HG02763 (cell line): ENCODE data around the gene ZNF496.
"Not testable (repeated sequence)": the region's sequence is repeated elsewhere in the genome, so short reads cannot be mapped to it uniquely, and the experiment has no call there.

Source experiments
- ATAC-seq: cut with Tn5 transposase; IDR thresholded peaks from one replicate; pipeline ENCODE4 v1.9.1; 2021; ENCODE audit warnings: mild to moderate bottlenecking, moderate library complexity; ENCODE audit not compliant: unreplicated experiment

The ZNF496 gene

GRCh38 chr1:247360116-247360898, 28.6 kb upstream of the ZNF496 start:
- ATAC-seq, result no peak

GRCh38 chr1:247359559-247359958, 27.9 kb upstream of the ZNF496 start:
- no peak for ATAC-seq

- no peak for ATAC-seq
These were observed 27.3 kb upstream of the ZNF496 start for GRCh38 chr1:247358920-247359319.

GRCh38 chr1:247357781-247358211, 26.1 kb upstream of the ZNF496 start:
- ATAC-seq, result peak; percentile 86

- no peak for ATAC-seq
These were observed 25.5 kb upstream of the ZNF496 start for GRCh38 chr1:247357052-247357780.

- not testable (repeated sequence) for ATAC-seq
These were observed 23.5 kb upstream of the ZNF496 start for GRCh38 chr1:247355160-247355559.

- no peak for ATAC-seq
These were observed 20.5 kb upstream of the ZNF496 start for GRCh38 chr1:247352175-247352574.

GRCh38 chr1:247350587-247350986, 18.9 kb upstream of the ZNF496 start:
- ATAC-seq, result no peak

- no peak for ATAC-seq
These were observed 16.0 kb upstream of the ZNF496 start for GRCh38 chr1:247347477-247348222.

GRCh38 chr1:247345881-247346280, 14.2 kb upstream of the ZNF496 start:
- ATAC-seq, result no peak

- ATAC-seq, result no peak
These were observed 12.1 kb upstream of the ZNF496 start for GRCh38 chr1:247343801-247344200.

GRCh38 chr1:247338723-247339275, 7.1 kb upstream of the ZNF496 start:
- ATAC-seq, result no peak

GRCh38 chr1:247337961-247338360, 6.3 kb upstream of the ZNF496 start:
- ATAC-seq, result no peak

- no peak for ATAC-seq
These were observed 5.6 kb upstream of the ZNF496 start for GRCh38 chr1:247337250-247337746.

- ATAC-seq, result no peak
These were observed 4.7 kb upstream of the ZNF496 start for GRCh38 chr1:247336390-247336789.

GRCh38 chr1:247335882-247336281, 4.2 kb upstream of the ZNF496 start:
- ATAC-seq, result no peak

GRCh38 chr1:247334378-247335133, 2.9 kb upstream of the ZNF496 start:
- no peak for ATAC-seq

GRCh38 chr1:247332623-247333361, 1.1 kb upstream of the ZNF496 start:
- no peak for ATAC-seq

GRCh38 chr1:247332215-247332622, 552 bp upstream of the ZNF496 start:
- ATAC-seq, result peak; percentile 37

GRCh38 chr1:247331172-247331524, 519 bp downstream of the ZNF496 start:
- ATAC-seq, result peak; percentile 51
